Activated naive CD4-positive, alpha-beta T cell (primary cell): ENCODE results near the gene SLC26A9.
"Not testable (repeated sequence)": the region's sequence is repeated elsewhere in the genome, so short reads cannot be mapped to it uniquely, and the experiment has no call there.

Experiments used
- DNase-seq, 4 experiments: peaks; one replicate each; lab custom pipeline; 2025; lab: John Stamatoyannopoulos, UW

SLC26A9 gene

GRCh38 chr1:205924460-205924790 is 18.8 kb downstream of the SLC26A9 start:
- no peak for DNase-seq

DNA sequence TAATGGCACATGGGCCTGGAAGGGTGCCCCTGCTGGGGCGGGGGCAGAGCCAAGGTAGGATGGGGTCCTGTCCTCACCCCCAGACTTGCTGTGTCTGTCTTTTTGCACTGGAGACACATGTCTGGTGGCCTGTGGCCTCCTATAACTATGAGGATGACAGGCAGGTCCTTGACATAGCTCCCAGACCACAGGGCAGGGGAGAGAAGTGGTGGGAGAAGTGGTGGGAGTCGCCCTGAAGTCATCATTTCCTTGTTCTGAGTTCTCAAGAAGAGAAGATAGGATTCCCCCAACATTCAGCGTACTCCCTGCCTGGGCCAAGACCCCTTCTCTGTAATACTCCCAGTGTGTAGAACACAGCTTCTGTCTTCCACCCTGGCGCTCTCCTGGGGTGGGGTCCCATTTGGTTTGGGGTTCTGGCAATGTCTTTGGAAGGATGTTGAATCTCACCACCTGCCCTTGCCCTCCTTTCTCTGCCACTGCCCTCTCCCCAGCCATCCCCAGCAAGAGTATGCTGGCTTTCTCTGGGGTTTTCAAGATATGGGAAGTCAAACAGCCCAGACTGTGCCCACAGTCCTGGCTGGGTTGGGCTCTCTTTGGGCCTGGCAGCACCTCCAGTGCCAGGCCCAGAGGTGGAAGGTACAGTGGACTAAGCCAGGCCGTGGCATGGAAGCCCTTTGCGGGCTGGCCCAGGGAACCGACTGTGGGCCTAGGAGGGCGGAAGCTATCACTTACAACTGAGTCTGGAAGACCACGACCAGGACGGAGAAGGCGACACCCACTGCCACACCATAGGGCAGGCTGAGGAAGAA is 19.4 kb downstream of the SLC26A9 start:
- DNase-seq, result no peak

DNA sequence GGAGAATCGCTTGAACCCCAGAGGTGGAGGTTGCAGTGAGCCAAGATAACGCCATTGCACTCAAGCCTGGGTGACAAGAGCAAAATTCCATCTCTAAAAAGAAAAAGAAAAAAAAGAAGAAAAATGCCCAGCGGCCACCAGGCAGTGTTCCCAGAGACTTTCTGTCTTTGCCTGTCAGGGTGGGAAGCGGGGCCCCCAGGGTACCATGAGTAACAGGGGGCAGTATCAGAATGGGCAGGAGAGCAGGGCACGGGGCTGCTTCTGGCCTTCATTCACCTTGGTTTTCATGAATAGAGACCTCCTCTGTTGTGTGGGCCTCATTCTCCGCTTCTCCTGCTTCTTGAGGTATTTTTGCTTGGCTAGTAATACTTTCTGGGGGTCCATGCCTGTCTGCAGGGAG is 20.4 kb downstream of the SLC26A9 start:
- DNase-seq, result no peak

DNA sequence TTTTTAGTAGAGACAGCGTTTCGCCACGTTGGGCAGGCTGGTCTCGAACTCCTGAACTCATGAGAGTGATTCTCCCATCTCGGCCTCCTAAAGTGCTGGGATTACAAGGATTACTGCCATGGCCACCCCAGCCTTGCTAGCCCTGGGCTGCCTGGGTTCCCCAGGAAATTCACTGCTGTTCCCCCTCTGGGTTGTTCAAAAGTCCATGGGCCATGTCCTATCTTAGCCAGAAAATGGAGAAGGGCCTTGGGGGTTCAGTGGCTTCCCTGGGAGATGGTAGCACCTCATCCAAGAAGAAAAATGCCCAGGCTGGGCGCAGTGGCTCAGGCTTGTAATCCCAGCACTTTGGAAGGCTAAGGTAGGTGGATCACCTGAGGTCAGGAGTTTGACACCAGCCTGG is 20.9 kb downstream of the SLC26A9 start:
- DNase-seq, result no peak

DNA sequence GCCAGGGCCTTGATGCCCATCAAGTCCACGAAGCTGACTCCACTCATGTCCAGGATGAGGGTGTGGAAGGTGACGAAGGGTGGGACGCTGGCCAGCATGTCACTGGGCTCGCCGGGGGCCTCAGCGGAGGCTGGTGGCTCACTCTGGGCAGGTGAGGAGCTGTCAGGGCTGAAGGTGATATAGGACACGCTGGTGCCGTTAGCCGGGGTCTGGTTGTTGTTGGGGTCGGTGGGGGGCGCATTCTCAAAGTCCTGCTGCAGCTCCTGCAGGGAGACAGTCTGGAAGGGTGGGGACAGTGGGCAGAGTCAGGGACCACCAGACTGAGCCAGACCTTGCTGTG is 21.7 kb downstream of the SLC26A9 start:
- DNase-seq, result no peak

GRCh38 chr1:205920861-205921569 is 22.2 kb downstream of the SLC26A9 start:
- no peak for DNase-seq

GRCh38 chr1:205920159-205920558 is 23.1 kb downstream of the SLC26A9 start:
- DNase-seq, result no peak

DNA sequence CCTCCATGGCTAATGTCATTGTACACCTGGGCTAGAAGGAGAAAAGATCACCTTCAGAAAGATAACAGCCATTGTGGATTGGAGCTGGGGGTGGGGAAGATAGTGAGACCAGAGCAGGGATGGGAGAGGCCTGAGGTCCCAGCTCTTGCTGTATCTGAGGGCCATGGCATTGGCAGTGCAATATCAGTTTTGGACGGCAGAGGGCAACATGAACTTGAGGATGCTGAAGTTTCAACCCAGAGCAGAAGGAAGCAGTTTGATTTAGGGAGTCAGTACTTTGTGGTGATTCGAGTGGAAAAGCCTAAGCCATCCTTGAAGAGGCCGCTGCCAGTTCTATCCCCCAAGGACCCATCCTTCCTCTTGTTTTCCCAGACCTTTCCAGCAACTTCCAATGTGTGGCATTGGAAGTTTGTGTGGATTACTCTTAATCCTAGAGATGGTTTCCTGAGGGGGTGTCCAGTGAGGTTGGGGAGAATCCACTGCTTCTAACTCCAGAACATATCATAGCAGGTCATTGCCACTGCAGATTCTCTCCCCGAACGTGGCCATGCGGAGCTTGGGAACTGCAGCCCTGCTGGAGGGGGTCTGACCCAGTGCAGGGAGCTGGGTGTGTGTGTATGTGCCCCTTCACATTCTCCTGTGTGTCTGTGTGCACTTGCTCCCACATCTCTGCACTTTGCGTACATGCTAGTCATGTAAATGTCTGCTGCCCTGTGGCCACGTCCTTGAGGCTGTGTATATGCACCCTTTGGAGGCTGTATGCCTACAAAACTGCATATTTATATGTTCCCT is 24.1 kb downstream of the SLC26A9 start:
- peak; percentile 14 to 46 (median 35) for DNase-seq

GRCh38 chr1:205917466-205918238 is 25.6 kb downstream of the SLC26A9 start:
- no peak for DNase-seq

GRCh38 chr1:205916541-205916940 is 26.7 kb downstream of the SLC26A9 start:
- no peak for DNase-seq

GRCh38 chr1:205915354-205915990 is 27.8 kb downstream of the SLC26A9 start:
- DNase-seq, result no peak

DNA sequence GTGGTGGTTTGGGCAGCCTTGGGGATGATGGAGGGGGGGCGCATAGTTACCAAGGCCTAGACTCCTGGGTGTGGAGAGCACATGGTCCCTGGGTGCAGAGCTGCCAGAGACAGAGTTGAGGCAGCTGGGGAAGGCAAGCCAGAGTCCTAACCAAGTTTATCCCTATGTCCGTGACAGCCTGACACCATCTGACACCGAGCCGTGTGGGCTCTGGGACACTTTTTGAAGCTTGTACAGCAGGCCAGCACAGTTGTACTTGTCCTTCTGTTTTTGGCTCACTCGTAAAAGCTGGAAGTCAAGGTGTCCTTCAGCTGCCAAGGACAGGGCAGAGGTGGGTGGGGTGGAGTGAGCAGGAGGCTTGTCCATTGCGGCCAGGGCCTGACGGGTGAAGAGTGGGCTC is 28.5 kb downstream of the SLC26A9 start:
- no peak for DNase-seq

GRCh38 chr1:205914155-205914507 is 29.1 kb downstream of the SLC26A9 start:
- no peak for DNase-seq

- DNase-seq, result no peak
Observed at GRCh38 chr1:205913451-205914154, 29.7 kb downstream of the SLC26A9 start.

DNA sequence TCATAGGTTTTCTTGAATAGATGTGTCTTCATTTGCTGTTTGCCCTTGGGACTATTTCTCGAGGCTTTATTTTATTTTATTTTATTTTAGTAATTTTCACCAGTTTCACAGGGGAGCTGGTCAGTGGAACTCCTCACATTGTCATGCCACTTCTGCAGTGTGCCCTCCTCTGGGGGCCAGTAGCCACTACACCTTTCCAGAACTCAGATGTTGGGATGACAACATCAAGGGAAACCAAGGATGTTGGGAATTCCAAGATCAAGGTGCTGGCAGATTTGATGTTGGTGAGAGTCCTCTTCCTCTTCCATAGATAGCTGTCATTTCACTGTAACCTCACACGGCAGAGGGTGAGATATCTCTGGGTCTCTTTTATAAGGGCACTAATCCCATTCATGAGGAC is 35.5 kb downstream of the SLC26A9 start:
- no peak for DNase-seq

DNA sequence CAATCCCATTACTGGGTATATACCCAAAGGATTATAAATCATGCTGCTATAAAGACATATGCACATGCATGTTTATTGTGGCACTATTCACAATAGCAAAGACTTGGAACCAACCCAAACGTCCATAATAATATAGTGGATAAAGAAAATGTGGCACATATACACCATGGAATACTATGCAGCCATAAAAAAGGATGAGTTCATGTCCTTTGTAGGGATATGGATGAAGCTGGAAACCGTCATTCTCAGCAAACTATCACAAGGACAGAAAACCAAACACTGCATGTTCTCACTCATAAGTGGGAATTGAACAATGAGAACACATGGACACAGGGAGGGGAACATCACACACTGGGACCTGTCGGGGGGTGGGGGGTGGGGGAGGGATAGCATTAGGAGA is 38.2 kb downstream of the SLC26A9 start:
- not testable (repeated sequence) for DNase-seq

GRCh38 chr1:205896351-205896750 is 46.9 kb downstream of the SLC26A9 start:
- no peak for DNase-seq

DNA sequence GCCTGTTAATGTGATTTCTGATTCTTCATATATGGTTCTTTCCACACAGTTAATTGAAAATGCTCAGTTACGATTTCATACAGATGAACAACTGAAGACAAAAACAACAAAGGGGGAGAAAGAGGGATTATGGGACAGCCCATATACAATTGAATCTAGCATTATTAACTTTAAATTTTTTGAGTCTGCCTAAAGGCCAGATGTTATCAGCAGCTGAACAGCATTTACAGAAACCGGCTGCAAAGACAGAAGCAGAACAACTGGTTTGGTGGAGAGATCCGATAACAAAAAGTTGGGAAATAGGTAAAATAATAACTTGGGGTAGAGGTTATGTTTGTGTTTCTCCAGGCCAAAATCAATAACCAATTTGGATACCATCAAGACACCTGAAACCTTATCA is 49.1 kb downstream of the SLC26A9 start:
- not testable (repeated sequence) for DNase-seq

- not testable (repeated sequence) for DNase-seq
Observed at GRCh38 chr1:205892175-205892574, 51.1 kb downstream of the SLC26A9 start.

GRCh38 chr1:205891481-205891880 is 51.8 kb downstream of the SLC26A9 start:
- not testable (repeated sequence) for DNase-seq

DNA sequence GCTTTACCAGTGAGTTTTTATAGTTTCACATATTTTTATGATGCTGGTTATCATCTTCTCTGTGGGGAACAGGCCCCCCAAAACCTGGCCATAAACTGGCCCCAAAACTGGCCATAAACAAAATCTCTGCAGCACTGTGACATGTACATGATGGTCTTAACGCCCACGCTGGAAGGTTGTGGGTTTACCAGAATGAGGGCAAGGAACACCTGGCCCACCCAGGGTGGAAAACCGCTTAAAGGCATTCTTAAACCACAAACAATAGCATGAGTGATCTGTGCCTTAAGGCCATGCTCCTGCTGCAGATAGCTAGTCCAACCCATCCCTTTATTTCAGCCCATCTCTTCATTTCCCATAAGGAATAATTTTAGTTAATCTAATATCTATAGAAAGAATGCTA is 52.6 kb downstream of the SLC26A9 start:
- not testable (repeated sequence) for DNase-seq
